ENCODE results near the gene POLE2. TPM values are rescaled to one million over a fixed set of nuclear protein-coding genes. Genes with fewer than 3 reads are reported as not detected.

Gene POLE2
- total RNA-seq, 1 experiment from 2014 or later, result 17.4 TPM

- TF ChIP-seq TCF7L2 (IDR thresholded peaks at IDR 0.05; ENCODE audit: low read depth, low read length) (no peak), REST (IDR thresholded peaks at IDR 0.05; ENCODE audit: insufficient read depth in 1 of 2, low read depth in 2 of 2, low read length in 1 of 2) (no peak), CTCF (IDR thresholded peaks at IDR 0.05) (no peak)
- ChIA-PET POLR2A (no interaction called here), CTCF (no interaction called here)
- Histone ChIP-seq H3K36me3 (ENCODE audit: control insufficient read depth, insufficient read depth, low read length) (peaks cover 4% of the 10 kb centered on the region; the same call in 1 of the 2 replicates), H3K27ac (ENCODE audit: low read length) (no peak overlapping the region), H3K9me3 (ENCODE audit: control insufficient read depth, insufficient read depth, low read depth, low read length) (no peaks in the 10 kb centered on the region), H3K4me1 (ENCODE audit: control insufficient read depth, insufficient read depth, low read length) (no peaks in the 10 kb centered on the region), H3K27me3 (ENCODE audit: control insufficient read depth, insufficient read depth, low read length) (no peaks in the 10 kb centered on the region), H3K4me3 (ENCODE audit: low read depth in 2 of 2, low read length in 2 of 2) (no peak overlapping the region)
- ATAC-seq (no peak), DNase-seq (ENCODE audit: low read depth, low spot score) (no peak)
- BruUV-seq (replicated peaks), result no TSS peak
- intact Hi-C loops (cut with micrococcal nuclease; ENCODE audit: unreplicated experiment), result no loop called here
- in situ Hi-C loops (cut with HindIII; ENCODE audit: low pct_unique_long_range_greater_than_20kb, low sequenced_read_pairs), result no loop called here
Observed at GRCh38 chr14:49653508-49653907, 34.5 kb downstream of the POLE2 start.

GRCh38 chr14:49642163-49642562 is 45.9 kb downstream of the POLE2 start:
- Histone ChIP-seq H3K27me3 (ENCODE audit: control insufficient read depth, insufficient read depth, low read length) (no peaks in the 10 kb centered on the region), H3K4me1 (ENCODE audit: control insufficient read depth, insufficient read depth, low read length) (peaks cover 19% of the 10 kb centered on the region), H3K4me3 (ENCODE audit: low read depth in 2 of 2, low read length in 2 of 2) (no peak overlapping the region), H3K27ac (ENCODE audit: low read length) (peak overlapping the region; percentile 70), H3K36me3 (ENCODE audit: control insufficient read depth, insufficient read depth, low read length) (no peaks in the 10 kb centered on the region; the same call in 1 of the 2 replicates), H3K9me3 (ENCODE audit: control insufficient read depth, insufficient read depth, low read depth, low read length) (no peaks in the 10 kb centered on the region)
- DNase-seq (ENCODE audit: low read depth, low spot score) (no peak), ATAC-seq (no peak)
- intact Hi-C loops (cut with micrococcal nuclease; ENCODE audit: unreplicated experiment), result no loop called here
- in situ Hi-C loops (cut with HindIII; ENCODE audit: low pct_unique_long_range_greater_than_20kb, low sequenced_read_pairs), result no loop called here
- BruUV-seq (replicated peaks), result no TSS peak
- ChIA-PET CTCF (no interaction called here), POLR2A (no interaction called here)
- TF ChIP-seq POLR2AphosphoS5 (IDR thresholded peaks at IDR 0.05; ENCODE audit: low read depth, low read length), result no peak
- TF ChIP-seq SIN3A (IDR thresholded peaks at IDR 0.05; ENCODE audit: borderline replicate concordance, insufficient read depth, low read depth, low read length), result no peak
- TF ChIP-seq REST (IDR thresholded peaks at IDR 0.05; ENCODE audit: insufficient read depth in 1 of 2, low read depth in 2 of 2, low read length in 1 of 2), result no peak
- TF ChIP-seq TCF7L2 (IDR thresholded peaks at IDR 0.05; ENCODE audit: low read depth, low read length), result no peak
- no peak for TF ChIP-seq CTCF (IDR thresholded peaks at IDR 0.05)

Data from Panc1 (cell line).